ENCODE measurements around the gene OR56A4.
"Not testable (repeated sequence)": the region's sequence is repeated elsewhere in the genome, so short reads cannot be mapped to it uniquely, and the experiment has no call there.

OR56A4 gene

DNA sequence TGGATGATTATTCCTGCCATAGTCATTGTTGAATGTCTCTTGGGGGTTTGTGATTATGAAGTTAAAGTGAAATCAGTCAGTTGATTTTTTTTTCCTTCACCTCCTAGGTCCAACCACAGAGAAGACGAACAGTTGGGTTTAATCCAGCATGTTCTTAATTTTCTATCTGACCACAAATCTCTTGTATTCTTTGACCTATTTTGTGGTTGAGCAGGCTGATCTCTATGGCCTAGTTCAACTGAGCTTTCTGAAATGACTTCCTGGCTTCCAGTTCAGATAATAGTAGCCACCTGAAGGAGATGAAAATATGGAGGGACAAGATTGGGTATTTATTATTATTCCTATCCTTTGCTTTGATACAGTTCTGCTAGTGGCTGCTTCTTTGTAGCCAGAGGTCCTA is 33.2 kb downstream of the OR56A4 start:
- Mint-ChIP-seq H3K27ac (no peak overlapping the region), H3K4me3 (no peak overlapping the region), H3K4me1 (no peaks in the 10 kb centered on the region), H3K27me3 (ENCODE audit: low read depth, poor library complexity) (peaks cover 26% of the 10 kb centered on the region), H3K36me3 (ENCODE audit: low read depth) (no peaks in the 10 kb centered on the region), H3K9me3 (peaks cover 11% of the 10 kb centered on the region)
- TF ChIP-seq, protein P1, sequence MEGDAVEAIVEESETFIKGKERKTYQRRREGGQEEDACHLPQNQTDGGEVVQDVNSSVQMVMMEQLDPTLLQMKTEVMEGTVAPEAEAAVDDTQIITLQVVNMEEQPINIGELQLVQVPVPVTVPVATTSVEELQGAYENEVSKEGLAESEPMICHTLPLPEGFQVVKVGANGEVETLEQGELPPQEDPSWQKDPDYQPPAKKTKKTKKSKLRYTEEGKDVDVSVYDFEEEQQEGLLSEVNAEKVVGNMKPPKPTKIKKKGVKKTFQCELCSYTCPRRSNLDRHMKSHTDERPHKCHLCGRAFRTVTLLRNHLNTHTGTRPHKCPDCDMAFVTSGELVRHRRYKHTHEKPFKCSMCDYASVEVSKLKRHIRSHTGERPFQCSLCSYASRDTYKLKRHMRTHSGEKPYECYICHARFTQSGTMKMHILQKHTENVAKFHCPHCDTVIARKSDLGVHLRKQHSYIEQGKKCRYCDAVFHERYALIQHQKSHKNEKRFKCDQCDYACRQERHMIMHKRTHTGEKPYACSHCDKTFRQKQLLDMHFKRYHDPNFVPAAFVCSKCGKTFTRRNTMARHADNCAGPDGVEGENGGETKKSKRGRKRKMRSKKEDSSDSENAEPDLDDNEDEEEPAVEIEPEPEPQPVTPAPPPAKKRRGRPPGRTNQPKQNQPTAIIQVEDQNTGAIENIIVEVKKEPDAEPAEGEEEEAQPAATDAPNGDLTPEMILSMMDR (IDR thresholded peaks at IDR 0.05) = no peak
- DNase-seq = no peak

DNA sequence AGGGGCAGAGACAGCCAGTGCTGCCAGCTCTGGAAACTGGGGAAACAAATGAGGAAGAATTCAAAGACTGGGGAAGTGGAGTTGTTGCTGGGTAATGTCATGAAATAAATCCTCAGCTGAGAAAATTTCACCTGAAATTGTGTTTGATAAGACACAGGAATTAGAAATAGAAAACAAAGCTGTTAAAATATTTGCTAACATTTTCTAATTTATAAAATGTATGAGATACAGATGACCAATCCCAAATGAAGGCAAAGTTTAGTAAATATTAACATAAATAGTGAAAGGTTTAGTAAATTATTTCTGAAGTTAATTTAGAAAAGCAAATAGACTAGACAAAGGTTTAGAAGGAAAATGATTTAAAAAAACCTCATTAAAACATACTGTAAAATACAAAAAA is 38.4 kb downstream of the OR56A4 start, which contains the start of gene OR56A5:
TSS of gene OR56A5 (minus strand) at position 101 of the 400 bp plus-strand sequence. CDS start at position 101, 0 bp downstream.
- no peaks in the 10 kb centered on the region for H3K4me1 Mint-ChIP-seq
- no peak within 1 kb of the TSS for H3K27ac Mint-ChIP-seq
- peaks cover 10% of the 10 kb centered on the region for H3K9me3 Mint-ChIP-seq
- peaks cover 21% of the 10 kb centered on the region for H3K27me3 Mint-ChIP-seq (ENCODE audit: low read depth, poor library complexity)
- H3K4me3 Mint-ChIP-seq = no peak within 1 kb of the TSS
- H3K36me3 Mint-ChIP-seq (ENCODE audit: low read depth) = no peaks in the 10 kb centered on the region
- TF ChIP-seq, protein P1 (IDR thresholded peaks at IDR 0.05) = no peak
- no peak for DNase-seq

DNA sequence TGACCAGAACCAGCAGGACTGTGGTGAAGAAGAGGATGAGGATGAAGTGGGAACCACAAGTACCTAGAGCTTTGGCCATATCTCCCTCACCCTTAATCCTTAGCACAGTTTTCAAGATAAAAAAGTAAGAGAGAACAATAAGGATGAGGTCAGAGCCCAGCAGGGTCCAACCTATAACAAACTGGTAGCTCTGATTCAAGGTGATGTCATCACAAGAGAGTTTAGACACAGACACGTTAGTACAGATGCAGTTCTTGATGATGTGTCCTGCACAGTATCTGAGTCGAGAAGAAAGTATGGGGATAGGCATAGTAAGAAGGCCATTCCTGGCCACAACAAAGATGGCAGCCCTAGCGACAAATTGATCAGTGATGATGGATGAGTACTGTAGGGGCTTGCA is 39.0 kb downstream of the OR56A4 start:
- Mint-ChIP-seq H3K4me1 (no peaks in the 10 kb centered on the region), H3K27me3 (ENCODE audit: low read depth, poor library complexity) (peaks cover 21% of the 10 kb centered on the region), H3K36me3 (ENCODE audit: low read depth) (no peaks in the 10 kb centered on the region), H3K27ac (no peak overlapping the region), H3K9me3 (peaks cover 17% of the 10 kb centered on the region), H3K4me3 (no peak overlapping the region)
- TF ChIP-seq, protein P1 (IDR thresholded peaks at IDR 0.05) = no peak
- DNase-seq = no peak

DNA sequence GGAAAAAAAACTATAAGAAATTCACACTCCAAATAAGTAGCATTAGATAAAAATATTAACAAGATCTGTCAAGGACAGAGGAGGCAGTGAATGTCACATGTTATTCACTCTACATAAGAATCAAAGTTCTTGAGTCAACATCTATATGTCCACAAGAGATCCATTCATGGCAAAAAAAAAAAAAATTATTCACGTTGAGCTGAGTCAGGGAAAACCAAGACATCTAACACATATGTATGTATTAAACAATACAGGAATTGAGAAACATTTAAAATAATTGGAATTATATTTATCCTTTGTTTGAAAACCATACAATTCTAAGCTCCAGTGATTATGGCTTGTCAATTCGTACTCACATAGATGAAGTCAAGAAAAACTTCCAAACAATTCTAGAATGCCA is 39.8 kb downstream of the OR56A4 start:
- no peak for DNase-seq
- peaks cover 23% of the 10 kb centered on the region for H3K9me3 Mint-ChIP-seq
- H3K27me3 Mint-ChIP-seq (ENCODE audit: low read depth, poor library complexity) = peaks cover 15% of the 10 kb centered on the region
- no peaks in the 10 kb centered on the region for H3K4me1 Mint-ChIP-seq
- H3K4me3 Mint-ChIP-seq = no peak overlapping the region
- H3K36me3 Mint-ChIP-seq (ENCODE audit: low read depth) = peaks cover 2% of the 10 kb centered on the region
- H3K27ac Mint-ChIP-seq = peak overlapping the region; percentile 11
- TF ChIP-seq, protein P1 (IDR thresholded peaks at IDR 0.05) = no peak

DNA sequence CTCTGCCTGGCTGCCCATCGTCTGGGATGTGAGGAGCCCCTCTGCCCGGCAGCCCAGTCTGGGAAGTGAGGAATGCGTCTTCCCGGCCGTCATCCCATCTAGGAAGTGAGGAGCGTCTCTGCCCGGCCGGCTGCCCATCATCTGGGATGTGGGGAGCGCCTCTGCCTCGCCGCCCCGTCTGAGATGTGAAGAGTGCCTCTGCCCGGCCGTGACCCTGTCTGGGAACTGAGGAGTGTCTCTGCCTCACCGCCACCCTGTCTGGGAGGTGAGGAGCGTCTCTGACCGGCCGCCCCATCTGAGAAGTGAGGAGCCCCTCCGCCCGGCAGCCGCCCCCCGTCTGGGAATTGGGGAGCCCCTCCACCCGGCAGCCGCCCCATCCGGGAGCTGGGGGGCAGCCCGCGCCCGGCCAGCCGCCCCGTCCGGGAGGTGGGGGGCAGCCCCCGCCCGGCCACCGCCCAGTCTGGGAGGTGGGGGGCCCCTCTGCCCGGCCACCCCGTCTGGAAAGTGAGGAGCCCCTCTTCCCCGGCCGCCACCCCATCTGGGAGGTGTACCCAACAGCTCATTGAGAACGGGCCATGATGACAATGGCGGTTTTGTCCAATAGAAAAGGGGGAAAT is 45.9 kb downstream of the OR56A4 start:
- H3K9me3 Mint-ChIP-seq = peaks cover 46% of the 10 kb centered on the region
- not testable (repeated sequence) for H3K27me3 Mint-ChIP-seq (ENCODE audit: low read depth, poor library complexity); DNase-seq; H3K4me3 Mint-ChIP-seq; H3K4me1 Mint-ChIP-seq; H3K27ac Mint-ChIP-seq; H3K36me3 Mint-ChIP-seq (ENCODE audit: low read depth)

DNA sequence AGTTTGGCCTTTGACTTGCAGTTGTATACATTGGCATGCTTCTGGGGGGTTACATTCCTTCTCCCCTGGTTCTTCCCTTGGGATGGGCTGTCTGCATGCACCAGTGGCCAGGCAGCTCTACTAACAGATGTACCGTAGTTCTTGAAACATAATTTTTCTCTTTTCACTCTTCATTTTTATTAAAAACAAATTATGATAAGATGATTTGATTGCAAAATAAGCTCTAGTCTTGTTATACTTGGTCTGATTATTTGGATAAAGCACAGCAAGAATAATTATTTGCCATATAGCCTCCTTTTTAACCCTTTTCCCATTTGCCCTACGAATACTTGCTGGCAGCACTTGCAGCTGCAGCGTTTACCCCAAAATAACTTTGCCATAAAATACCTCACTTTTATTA is 51.2 kb downstream of the OR56A4 start:
- no peaks in the 10 kb centered on the region for H3K27me3 Mint-ChIP-seq (ENCODE audit: low read depth, poor library complexity)
- H3K4me1 Mint-ChIP-seq = no peaks in the 10 kb centered on the region
- peaks cover 11% of the 10 kb centered on the region for H3K9me3 Mint-ChIP-seq
- H3K4me3 Mint-ChIP-seq = no peak overlapping the region
- no peak overlapping the region for H3K27ac Mint-ChIP-seq
- H3K36me3 Mint-ChIP-seq (ENCODE audit: low read depth) = no peaks in the 10 kb centered on the region
- TF ChIP-seq, protein P1 (IDR thresholded peaks at IDR 0.05) = no peak
- no peak for DNase-seq

Data from nephron progenitor cell (in vitro differentiated cells).